Stimulated activated CD4-positive, alpha-beta T cell treated with anti-CD3 and anti-CD28 coated beads, Interleukin-15, amount 100 ng/mL, for 1 hour (primary cell): ENCODE results near the gene NDUFAF2.
"Not testable (repeated sequence)": the region's sequence is repeated elsewhere in the genome, so short reads cannot be mapped to it uniquely, and the experiment has no call there.

Experiments
- DNase-seq, 2 donors: peaks; one replicate each; pipeline ENCODE4 v3.0.0-alpha.2; 2020; ENCODE audit warnings: low read depth in 1 of 2, low spot score in 1 of 2

NDUFAF2 gene

DNA sequence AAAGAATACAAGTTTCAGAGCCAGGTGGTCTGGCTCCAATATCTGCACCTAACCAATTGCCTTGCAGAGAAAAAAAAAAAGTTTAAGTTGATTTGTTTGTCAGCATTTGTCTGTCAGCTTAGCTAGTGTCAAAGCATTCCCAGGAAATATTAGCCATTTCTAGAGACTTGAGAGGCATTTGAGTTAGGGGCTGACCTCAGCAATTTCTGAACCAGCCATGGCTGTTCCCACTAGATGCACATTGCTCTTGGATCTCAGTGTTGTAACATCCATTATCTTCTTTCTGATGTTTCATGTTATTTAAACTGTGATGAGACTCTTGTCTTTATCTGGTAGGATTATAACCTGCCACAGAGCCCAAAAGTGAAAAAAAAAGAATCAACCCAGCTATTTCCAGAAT, 102.3 kb downstream of the NDUFAF2 start:
- no peak for DNase-seq

DNA sequence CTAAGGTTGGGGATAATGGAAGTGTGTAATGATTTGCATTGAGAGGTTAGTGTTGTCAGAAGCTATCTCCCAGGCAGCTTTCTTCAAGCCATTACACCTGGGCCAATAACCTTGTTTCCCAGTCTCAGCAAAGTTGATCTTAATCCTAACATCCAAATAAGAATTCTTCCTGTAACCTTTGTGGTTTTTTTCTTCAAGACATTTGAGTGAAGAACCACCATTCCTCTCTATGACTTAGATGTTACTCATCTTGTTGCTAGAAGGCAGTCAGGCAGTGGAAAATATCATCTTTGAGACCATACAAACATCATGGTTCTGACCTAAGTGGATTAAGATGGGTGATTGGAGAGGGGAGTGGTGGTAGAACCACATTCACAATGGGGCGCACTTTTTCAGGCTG, 103.5 kb downstream of the NDUFAF2 start:
- no peak for DNase-seq

DNA sequence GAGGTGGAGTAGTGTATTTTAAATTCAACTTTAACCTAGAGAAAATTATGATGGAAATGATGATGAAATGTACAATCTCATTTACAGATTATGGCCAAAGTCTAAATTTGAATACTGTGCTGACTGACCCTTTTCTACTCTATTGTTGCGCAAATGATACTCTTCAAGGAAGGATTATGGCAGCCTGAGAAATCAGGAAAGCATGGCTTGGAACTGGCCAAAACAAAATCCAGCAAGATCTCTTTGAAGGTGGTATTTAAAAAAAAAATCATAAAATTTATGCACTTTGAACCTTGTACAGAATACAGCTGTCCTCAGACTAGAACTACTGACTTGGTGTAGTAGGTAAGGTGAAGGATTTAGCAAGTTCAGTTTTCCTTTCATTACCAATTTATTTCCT, 105.3 kb downstream of the NDUFAF2 start:
- no peak for DNase-seq

DNA sequence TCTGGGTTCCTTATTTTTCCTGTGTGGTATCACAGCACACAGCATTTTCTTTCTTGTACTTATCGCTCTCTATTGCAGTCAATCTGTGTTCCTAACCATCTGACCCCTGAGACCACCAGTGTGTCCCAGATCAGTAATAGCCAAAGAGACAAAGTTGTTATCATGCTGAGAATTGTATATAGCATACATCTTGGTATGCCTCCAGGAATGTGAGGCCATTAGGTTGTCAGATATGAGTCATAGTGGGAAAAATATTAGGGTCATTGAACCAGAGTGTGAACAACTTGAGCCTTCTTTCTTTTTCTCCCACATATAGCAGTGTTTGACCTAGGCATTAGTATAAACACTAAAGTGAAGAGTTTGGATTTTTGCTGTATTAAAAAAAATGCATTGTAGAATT, 106.3 kb downstream of the NDUFAF2 start:
- DNase-seq: no peak

DNA sequence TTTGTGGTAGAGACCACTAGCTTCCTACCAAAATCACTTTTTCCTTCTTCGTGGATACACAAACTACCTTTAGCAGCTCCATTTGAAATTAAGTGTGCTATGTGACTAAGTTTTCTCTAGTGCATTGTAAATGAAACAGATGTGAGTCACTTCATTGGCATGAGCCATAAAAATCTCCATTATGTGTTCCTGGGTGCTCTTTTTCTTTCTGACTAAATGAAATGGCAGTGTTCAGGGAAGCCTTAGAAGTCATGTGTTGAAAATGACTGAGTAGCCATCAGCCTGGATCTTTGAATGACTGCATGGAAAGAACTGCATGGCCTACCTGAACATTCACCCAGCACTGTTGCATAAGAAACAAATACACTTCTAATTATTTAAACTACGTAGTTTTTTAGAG, 107.9 kb downstream of the NDUFAF2 start:
- DNase-seq: no peak

DNA sequence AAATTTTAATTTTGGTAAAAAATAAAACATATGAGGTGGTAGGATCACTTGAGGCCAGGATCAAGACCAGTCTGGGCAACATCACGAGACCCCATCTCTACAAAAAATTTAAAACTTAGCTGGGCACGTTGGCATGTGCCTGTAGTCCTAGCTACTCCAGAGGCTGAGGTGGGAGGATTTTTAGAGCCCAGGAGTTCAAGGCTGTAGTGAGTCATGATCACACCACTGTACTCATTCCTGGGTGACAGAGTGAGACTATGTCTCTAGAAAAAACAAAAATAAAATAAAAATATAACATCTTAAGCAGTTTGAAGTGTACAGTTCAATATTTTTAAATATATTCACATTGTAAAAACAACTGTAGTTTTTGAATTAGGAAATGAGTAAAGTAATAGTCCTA, 108.9 kb downstream of the NDUFAF2 start:
- no peak for DNase-seq

DNA sequence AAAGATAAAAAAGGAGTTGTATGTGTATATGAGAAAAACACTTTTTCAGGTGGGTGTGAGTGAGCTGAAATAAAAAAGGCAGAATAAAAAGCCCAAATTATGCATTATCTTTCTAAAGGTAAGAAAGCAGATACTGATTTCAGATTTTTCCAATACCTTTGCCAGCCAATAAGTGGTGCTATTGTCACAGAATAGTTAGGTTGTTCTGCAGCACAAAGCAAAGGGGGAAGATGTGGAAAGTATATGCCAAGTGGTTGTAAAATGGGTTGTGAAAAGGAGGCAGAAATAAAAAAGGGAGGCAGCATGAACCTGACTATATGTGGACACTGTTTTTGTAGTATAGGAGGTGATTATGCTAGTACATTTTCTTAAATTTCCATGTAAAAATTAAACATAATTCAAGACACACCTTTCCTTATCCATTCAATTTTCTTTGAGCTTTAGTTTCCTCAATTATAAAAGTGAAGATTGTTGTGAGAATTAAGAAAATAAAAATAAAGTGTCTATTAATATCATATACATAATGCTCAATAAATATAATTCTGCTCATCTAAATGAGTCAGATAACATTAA, 110.5 kb downstream of the NDUFAF2 start:
- DNase-seq: no peak

DNA sequence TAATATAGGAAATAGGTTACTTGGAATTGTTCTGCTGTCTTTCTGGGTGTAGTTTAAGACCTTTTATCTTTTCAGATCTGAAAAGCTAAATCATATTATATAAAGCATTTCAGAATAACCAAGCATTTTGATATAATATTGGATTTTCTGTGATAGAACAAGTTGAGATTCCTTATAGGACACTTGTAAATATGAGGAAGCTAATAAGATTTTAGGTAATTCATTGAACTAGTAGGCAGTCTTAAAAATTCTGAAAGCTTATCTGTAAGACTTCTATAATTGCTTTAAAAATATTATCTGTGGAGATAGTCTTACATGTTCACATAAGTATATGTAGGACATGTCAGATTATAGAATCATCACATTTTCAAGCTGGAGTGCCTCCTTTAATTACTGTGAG, 114.5 kb downstream of the NDUFAF2 start:
- DNase-seq: no peak

DNA sequence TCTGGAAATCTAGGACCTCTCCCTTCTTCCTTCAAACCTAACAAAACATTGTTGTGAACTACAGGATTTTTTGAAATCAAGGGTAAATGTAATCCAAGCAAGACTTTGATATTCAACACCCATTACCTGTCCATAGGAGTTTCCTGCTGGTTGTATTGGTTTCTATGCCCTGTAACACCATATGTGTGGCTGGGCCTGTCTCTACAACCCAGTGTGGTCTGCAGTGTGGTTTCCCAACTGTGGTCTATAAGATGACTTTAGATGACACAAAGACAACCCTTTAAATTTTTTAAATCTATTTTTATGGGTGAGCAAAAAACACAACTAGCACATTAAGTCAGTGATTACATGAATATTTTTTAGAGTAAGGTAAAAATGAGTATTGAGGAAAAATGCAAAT, 124.1 kb downstream of the NDUFAF2 start:
- no peak for DNase-seq

DNA sequence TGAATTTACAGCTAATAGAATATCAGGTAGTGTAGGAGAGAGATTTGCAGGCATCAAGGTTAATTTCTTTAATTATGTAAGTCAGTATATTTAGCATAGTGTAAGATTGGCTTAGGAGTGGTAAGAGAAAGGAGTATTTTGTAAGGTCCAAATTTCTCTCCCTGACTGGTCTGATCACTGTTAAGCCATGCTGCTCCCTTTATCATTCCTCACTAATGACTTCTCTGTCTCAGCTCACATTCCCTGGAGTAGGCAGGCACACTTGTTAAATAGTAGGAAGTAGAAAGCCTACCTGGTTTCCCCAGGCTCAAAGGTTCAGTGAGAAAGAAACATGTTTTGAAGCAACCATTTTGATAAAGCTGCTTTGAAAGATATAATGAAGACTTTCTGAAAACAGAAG, 126.5 kb downstream of the NDUFAF2 start:
- no peak for DNase-seq

DNA sequence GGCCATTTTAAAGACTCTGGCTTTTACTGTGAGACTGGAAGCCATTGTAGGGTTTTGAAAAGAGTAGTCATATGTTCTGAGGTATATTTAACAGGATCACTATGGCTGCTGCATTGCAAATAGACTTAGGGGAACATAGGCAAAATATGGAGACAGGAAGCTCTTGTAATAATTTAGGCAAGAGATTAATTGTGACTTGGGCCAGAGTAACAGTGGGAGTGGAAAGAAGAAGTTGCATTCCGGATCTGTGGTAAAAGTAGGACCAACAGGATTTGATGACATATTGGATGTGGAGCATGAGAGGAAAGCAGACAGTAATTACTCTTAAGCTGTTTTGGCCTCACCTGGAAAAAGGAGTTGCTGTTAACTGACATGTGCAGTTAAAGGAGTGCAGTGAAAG, 131.6 kb downstream of the NDUFAF2 start:
- no peak for DNase-seq

DNA sequence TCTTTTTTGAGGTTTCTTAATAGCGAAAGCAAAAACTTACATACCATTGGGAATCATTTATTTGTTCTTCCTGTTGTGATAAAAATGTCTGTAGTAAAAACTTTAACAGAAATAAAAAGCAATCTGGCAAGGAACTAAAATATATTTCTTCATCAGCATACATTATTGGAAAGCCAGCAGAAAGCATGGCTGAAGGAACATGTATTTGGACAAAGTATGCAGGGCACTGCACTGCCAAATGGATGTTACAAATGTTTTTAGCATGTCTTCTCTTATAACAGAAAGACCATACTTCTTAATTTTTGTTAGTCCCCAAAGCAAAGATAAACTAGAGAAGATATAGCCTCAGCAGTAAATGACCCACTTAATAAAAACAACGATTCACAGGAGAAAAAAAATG, 136.7 kb downstream of the NDUFAF2 start:
- DNase-seq: no peak

DNA sequence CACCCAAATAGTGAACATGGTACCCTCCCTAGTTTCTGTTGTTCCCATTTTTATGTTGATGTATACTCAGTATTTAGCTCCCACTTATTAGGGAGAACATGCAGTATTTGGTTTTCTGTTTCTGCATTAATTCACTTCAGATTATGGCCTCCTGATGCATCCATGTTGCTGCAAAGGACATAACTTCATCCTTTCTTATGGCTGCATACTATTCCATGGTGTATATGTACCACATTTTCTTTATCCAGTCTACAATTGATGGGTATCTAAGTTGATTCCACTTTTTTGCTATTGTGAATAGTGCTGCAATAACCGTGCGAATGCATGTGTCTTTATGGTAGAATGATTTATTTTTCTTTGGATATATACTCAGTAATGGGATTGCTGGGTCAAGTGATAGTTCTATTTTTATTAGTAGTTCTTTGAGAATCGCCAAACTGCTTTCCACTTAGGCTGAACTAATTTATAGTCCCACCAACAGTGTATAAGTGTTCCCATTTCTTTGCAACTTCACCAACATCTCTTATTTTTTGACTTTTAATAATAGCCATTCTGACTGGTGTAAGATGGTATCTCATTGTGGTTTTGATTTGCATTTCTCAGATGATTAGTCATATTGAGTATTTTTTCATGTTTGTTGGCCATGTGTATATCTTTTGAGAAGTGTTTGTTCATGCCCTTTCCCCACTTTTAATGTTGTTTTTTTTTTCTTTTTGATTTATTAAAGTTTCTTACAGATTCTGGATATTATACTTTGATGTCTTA, 137.7 kb downstream of the NDUFAF2 start:
- DNase-seq: no peak

DNA sequence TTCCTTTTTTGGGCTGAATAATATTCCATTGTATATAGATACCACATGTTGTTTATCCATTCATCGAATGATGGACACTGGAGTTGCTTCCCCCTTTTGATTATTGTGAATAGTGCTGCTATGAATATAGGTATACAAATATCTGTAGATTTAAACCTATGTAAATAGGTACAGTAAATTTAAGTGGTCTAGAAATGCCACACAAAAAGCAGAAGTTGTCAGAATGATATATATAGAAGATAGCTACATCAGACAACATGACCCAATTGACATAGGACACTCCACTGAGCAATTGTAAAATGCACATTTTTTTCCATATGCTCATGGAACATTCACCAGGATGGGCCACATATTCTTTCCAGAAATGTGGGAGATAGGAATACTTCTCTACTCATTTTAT, 139.7 kb downstream of the NDUFAF2 start:
- DNase-seq: no peak

DNA sequence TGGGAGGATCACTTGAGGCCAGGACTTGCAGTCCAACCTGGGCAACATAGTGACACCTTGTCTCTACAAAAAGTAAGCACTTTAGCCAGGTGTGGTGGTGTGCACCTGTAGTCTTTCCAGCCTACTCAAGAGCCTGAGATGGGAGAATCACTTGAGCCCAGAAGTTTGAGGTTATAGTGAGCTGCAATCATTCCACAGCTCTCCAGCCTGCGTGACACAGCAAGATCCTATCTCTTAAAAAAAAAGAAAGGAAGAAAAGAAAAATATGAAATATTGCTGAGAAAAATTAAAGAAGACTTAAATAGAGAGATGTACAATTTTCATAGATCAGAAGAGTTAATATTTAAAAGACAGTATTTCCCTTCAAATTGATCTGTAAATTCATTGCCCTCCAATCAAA, 140.9 kb downstream of the NDUFAF2 start:
- no peak for DNase-seq

DNA sequence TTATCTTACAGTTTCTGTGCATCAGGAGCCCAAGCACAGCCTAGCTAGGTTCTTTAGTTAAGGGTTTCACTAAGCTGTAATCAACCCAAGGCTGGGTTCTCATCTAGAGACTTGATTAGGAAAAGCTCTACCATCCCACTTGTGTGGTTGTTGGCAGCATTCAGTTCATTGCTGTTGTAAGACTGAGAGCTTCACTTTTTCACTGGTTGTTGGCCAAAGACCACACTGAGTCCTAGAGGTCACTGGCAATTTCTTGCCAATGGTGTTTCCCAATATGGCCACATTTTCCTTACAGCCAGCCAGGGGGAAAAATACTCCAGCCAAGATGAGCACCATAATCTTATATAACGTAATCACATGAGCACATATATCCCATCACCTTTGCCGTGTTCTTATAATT, 142.9 kb downstream of the NDUFAF2 start:
- no peak for DNase-seq

DNA sequence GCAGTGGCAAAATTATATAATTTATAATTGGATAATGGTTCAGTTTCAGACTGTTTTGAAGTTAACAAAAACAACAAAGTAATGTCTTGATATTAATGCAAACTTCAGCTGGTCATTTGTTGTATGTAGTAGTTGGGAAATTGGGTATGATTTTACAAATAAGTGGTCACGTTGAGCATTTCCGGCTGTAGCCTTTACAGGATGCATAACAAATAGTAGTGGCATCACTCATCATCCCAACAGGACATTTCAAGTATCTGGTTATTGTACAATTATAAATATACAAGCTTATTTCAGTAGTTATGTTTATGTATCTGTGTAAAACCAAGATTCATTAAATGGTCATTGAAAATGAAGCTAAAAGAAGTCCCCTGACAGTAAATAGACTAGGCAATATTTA, 144.3 kb downstream of the NDUFAF2 start:
- no peak for DNase-seq

DNA sequence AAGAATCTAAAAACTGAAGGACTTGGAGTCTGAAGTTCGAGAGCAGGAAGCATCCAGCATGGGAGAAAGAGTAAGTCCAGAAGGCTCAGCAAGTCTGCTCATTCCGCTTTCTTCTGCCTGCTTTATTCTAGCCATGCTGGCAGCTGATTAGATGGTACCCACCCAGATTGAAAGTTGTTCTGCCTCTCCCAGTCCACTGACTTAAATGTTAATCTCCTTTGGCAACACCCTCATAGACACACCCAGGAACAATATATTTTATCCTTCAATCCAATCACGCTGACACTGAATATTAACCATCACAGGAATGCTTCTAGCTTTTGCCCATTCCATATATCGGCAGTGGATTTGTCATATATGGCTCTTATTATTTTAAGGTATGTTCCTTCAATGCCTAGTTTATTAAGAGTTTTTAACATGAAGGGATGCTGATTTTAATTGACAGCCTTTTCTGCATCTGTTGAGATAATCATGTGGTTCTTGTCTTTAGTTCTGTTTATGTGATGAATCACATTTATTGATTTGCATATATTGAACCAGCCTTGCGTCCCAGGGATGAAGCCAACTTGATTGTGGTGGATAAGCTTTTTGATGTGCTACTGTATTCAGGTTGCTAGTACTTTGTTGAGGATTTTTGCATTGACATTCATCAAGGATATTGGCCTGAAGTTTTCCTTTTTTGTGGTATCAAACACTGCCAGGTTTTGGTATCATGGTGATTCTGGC, 148.2 kb downstream of the NDUFAF2 start:
- DNase-seq: not testable (repeated sequence)

DNA sequence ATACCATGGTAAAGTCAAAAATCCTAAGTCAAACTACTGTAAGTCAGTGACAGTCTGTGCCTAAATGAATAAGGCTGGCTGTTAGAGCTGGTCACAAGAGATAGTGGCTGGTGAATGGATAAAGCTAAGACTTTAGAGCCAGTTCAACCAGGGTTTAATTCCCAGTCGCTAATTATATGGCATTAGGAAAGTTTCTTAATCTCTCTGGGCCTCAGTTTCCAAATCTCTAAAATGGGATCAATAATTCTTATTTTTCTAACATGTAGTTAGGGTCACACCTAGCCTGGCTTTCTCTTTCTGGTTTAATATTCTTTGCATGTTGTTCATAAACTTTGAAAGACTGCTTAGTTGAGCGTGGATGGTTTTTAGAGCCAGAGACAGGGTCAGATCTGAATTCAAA, 152.5 kb downstream of the NDUFAF2 start:
- no peak for DNase-seq

DNA sequence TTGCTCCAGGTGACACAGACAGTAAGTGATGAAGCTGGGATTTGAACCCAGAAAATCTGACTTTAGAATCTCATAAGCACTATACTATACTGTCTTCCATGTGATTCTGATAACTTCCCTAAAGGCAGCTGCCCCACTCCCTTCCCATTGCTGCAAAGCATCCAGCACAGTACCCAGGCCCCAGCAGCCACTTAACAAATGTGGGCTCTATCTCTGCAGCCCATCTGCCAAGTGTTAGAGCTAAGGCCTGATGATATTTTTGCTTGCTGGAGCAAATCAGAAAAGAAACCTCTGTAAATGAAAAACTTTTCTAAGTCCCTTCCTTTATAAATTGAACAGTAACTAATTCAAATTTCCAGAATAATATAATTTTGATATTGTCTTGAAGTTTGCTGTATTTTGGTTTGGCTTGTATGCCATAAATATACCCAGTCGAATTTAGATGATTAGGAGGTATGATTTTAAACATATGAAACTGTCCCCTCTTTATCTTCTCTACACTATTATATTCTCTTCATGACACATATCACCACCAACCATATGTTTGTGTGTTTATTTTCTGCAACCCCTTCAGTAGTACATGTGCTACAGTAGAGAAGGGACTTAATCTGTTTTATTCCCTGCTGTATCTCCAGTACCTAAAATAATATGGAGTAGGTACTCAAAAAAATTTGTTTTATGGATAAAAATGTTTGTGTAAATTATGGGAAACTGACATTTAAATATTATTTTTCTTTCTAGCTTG, 153.4 kb downstream of the NDUFAF2 start:
- DNase-seq: no peak

DNA sequence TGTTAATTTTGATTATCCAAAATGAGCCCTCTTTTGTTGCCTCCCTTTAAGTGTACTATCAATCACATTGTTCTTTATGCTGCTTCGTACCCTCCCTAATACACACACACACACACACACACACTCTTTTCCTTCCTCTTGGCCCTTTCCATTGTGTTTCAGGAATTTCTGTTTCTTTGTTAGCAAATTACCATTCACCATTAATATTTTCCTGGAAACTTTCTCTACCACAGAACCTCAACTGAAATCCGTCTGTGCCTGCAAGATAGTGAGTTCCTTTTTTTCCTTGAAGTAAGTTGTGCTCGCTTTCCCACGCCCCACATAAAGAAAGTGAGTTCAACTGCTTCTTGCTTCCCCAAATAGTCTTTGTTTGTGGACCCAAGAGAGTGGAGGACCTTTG, 155.4 kb downstream of the NDUFAF2 start:
- no peak for DNase-seq

DNA sequence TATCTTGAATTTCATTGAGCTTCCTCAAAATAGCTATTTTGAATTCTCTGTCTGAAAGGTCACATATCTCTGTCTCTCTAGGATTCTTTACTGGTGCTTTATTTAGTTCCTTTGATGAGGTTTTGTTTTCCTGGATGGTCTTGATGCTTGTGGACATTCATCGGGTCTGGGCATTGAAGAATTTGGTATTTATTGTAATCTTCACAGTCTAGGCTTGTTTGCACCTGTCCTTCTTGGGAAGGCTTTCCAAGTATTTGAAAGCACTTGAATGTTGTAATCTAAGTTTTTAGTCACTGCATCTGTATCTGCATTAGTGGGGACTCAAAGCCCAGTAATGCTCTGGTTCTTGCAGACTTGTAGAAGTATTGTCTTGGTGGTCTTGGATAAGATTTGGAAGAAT, 169.4 kb downstream of the NDUFAF2 start:
- no peak for DNase-seq
